Small intestine (tissue), 7 donors: ENCODE results near the gene FASTK. TPM values are rescaled to one million over a fixed set of nuclear protein-coding genes. Genes with fewer than 3 reads are reported as not detected.

Source experiments
- DNase-seq, 2 donors: peaks; one replicate each; pipeline versions ENCODE4 v3.0.0 to v3.0.0-alpha.2; 2013
- FAIRE-seq: peaks from 2 replicates; lab custom pipeline; 2012; peaks lifted over from hg19 to GRCh38; lab: Jason Lieb, UNC
- H3K27ac ChIP-seq, 3 donors: one replicate each; pipeline ENCODE4 v1.5.1; 2013; ENCODE audit warnings: low read length in 2 of 3, mild to moderate bottlenecking in 2 of 3, control low read depth in 1 of 3, inconsistent platforms in 1 of 3, low read depth in 1 of 3, moderate library complexity in 1 of 3
- H3K27me3 ChIP-seq, 3 donors: one replicate each; pipeline ENCODE4 v1.6.1; 2013; ENCODE audit warnings: low read length in 3 of 3, inconsistent platforms in 1 of 3; ENCODE audit not compliant: control insufficient read depth in 3 of 3, insufficient read depth in 3 of 3
- H3K36me3 ChIP-seq, 3 donors: one replicate each; pipeline ENCODE4 v1.6.1; 2013; ENCODE audit warnings: low read length in 3 of 3, inconsistent platforms in 1 of 3, low read depth in 1 of 3, mild to moderate bottlenecking in 1 of 3, moderate library complexity in 1 of 3; ENCODE audit not compliant: control insufficient read depth in 3 of 3, insufficient read depth in 2 of 3
- H3K4me1 ChIP-seq, 3 donors: one replicate each; pipeline ENCODE4 v1.6.1; 2013; ENCODE audit warnings: low read length in 2 of 3, inconsistent platforms in 1 of 3, low read depth in 1 of 3, mild to moderate bottlenecking in 1 of 3, moderate library complexity in 1 of 3; ENCODE audit not compliant: control insufficient read depth in 3 of 3, insufficient read depth in 2 of 3
- H3K4me3 ChIP-seq, 3 donors: one replicate each; pipeline ENCODE4 v1.5.1; 2013; ENCODE audit warnings: low read length in 3 of 3, control low read depth in 1 of 3, inconsistent platforms in 1 of 3, low read depth in 1 of 3, mild to moderate bottlenecking in 1 of 3, moderate library complexity in 1 of 3
- H3K9me3 ChIP-seq, 2 donors: one replicate each; pipeline ENCODE4 v1.6.1; 2013; ENCODE audit warnings: low read depth in 1 of 2, low read length in 1 of 2; ENCODE audit not compliant: control insufficient read depth in 2 of 2, insufficient read depth in 1 of 2
- WGBS, 3 donors: extraction: QIAGEN DNeasy Blood & Tissue Kit; methylation state at CpG; one replicate each; pipeline ENCODE4 v1.1.7; 2013; 5-methylcytosine and 5-hydroxymethylcytosine counted together
- polyA plus RNA-seq, 4 donors: library from polyadenylated mRNA; stranded (reverse) in 3 of 4; unstranded in 1 of 4; fragments of 200-250 nt in 3 of 4; fragments of 120-200 nt in 1 of 4; gene quantifications; one replicate each; pipeline versions ENCODE4 v1.2.1 to v1.2.3, GENCODE V29; 2013
- donor health status: healthy with polysubstance abuse.
- donor health status: control.
- donor health status: control.
- donor health status: Bipolar disorder and iron deficiency.
- donor health status: healthy.

The FASTK gene
- polyA plus RNA-seq, 4 donors, result 95.2 to 248 (median 126) TPM

GRCh38 chr7:151099486-151100211 lies 19.0 kb upstream of the FASTK start:
- H3K27me3 ChIP-seq, result no peaks in the 10 kb centered on the region
- H3K36me3 ChIP-seq, result peaks cover 0 to 44% (median 0%) of the 10 kb centered on the region in 3 donors
- no peaks in the 10 kb centered on the region for H3K9me3 ChIP-seq
- no peak overlapping the region for H3K4me3 ChIP-seq
- H3K27ac ChIP-seq, result no peak overlapping the region
- no peak for FAIRE-seq
- WGBS, 3 donors, result 73 to 87% (median 83%) methylated on average over 20 of the region's 20 CpGs
- no peak for DNase-seq
- H3K4me1 ChIP-seq, result peaks cover 0 to 2% (median 0%) of the 10 kb centered on the region in 3 donors

GRCh38 chr7:151095828-151096475 lies 15.3 kb upstream of the FASTK start:
- Histone ChIP-seq H3K27ac (no peak overlapping the region), H3K9me3 (no peaks in the 10 kb centered on the region), H3K4me3 (no peak overlapping the region), H3K36me3 (peaks cover 0 to 56% (median 0%) of the 10 kb centered on the region in 3 donors), H3K27me3 (no peaks in the 10 kb centered on the region), H3K4me1 (peaks cover 0 to 8% (median 2%) of the 10 kb centered on the region in 3 donors)
- 82 to 89% (median 83%) methylated on average over 17 of the region's 17 CpGs for WGBS, 3 donors
- no peak for FAIRE-seq
- no peak for DNase-seq

GRCh38 chr7:151095123-151095797 lies 14.7 kb upstream of the FASTK start:
- FAIRE-seq (no peak), DNase-seq (no peak)
- no peak overlapping the region for H3K27ac ChIP-seq
- H3K36me3 ChIP-seq, result peaks cover 0 to 56% (median 0%) of the 10 kb centered on the region in 3 donors
- H3K4me3 ChIP-seq, result no peak overlapping the region
- 74 to 82% (median 75%) methylated on average over 10 of the region's 10 CpGs for WGBS, 3 donors
- H3K27me3 ChIP-seq, result no peaks in the 10 kb centered on the region
- peaks cover 0 to 8% (median 2%) of the 10 kb centered on the region in 3 donors for H3K4me1 ChIP-seq
- no peaks in the 10 kb centered on the region for H3K9me3 ChIP-seq

GRCh38 chr7:151094675-151095074 lies 14.1 kb upstream of the FASTK start:
- 83 to 90% (median 83%) methylated on average over 5 of the region's 5 CpGs for WGBS, 3 donors
- FAIRE-seq (no peak), DNase-seq (no peak)
- H3K4me1 ChIP-seq, result peaks cover 0 to 11% (median 3%) of the 10 kb centered on the region in 3 donors
- H3K36me3 ChIP-seq, result peaks cover 0 to 57% (median 0%) of the 10 kb centered on the region in 3 donors
- no peak overlapping the region for H3K27ac ChIP-seq
- H3K27me3 ChIP-seq, result no peaks in the 10 kb centered on the region
- H3K4me3 ChIP-seq, result no peak overlapping the region
- H3K9me3 ChIP-seq, result no peaks in the 10 kb centered on the region

- Histone ChIP-seq H3K27me3 (no peaks in the 10 kb centered on the region), H3K4me1 (peaks cover 0 to 16% (median 2%) of the 10 kb centered on the region in 3 donors), H3K36me3 (peaks cover 0 to 64% (median 0%) of the 10 kb centered on the region in 3 donors), H3K4me3 (no peak overlapping the region), H3K9me3 (no peaks in the 10 kb centered on the region), H3K27ac (no peak overlapping the region)
- 92 to 94% (median 93%) methylated on average over 6 of the region's 6 CpGs for WGBS, 3 donors
- FAIRE-seq, result no peak
- no peak for DNase-seq
Observed at GRCh38 chr7:151093748-151094147, 13.1 kb upstream of the FASTK start.

GRCh38 chr7:151091988-151092387 lies 11.4 kb upstream of the FASTK start:
- 89 to 90% (median 90%) methylated on average over 14 of the region's 14 CpGs for WGBS, 3 donors
- DNase-seq, result no peak
- no peak for FAIRE-seq
- Histone ChIP-seq H3K4me1 (peaks cover 0 to 29% (median 4%) of the 10 kb centered on the region in 3 donors), H3K4me3 (no peak overlapping the region), H3K27me3 (no peaks in the 10 kb centered on the region), H3K36me3 (peaks cover 0 to 61% (median 0%) of the 10 kb centered on the region in 3 donors), H3K27ac (no peak overlapping the region), H3K9me3 (no peaks in the 10 kb centered on the region)

GRCh38 chr7:151091431-151091830 lies 10.8 kb upstream of the FASTK start:
- WGBS, 3 donors, result 36 to 44% (median 39%) methylated on average over 6 of the region's 6 CpGs
- Histone ChIP-seq H3K9me3 (no peaks in the 10 kb centered on the region), H3K4me3 (no peak overlapping the region), H3K36me3 (peaks cover 0 to 57% (median 0%) of the 10 kb centered on the region in 3 donors), H3K27ac (peak overlapping the region in 1 of 3 donors; percentile 29), H3K4me1 (peaks cover 0 to 29% (median 4%) of the 10 kb centered on the region in 3 donors), H3K27me3 (no peaks in the 10 kb centered on the region)
- FAIRE-seq, result no peak
- DNase-seq, result peak; percentile 80 to 93

GRCh38 chr7:151091003-151091402 lies 10.4 kb upstream of the FASTK start:
- Histone ChIP-seq H3K4me1 (peaks cover 0 to 29% (median 4%) of the 10 kb centered on the region in 3 donors), H3K27ac (no peak overlapping the region), H3K36me3 (peaks cover 0 to 55% (median 0%) of the 10 kb centered on the region in 3 donors), H3K9me3 (no peaks in the 10 kb centered on the region), H3K4me3 (no peak overlapping the region), H3K27me3 (no peaks in the 10 kb centered on the region)
- 88 to 89% (median 89%) methylated on average over 7 of the region's 7 CpGs for WGBS, 3 donors
- no peak for DNase-seq
- FAIRE-seq, result no peak
